Caco-2 (cell line): ENCODE results near the gene ETV6. TPM values are rescaled to one million over a fixed set of nuclear protein-coding genes. Genes with fewer than 3 reads are reported as not detected.

Experiments
- BruUV-seq: library from RNA; stranded (reverse); fragments of 400-500 nt; replicated peaks from 2 replicates; lab custom pipeline; 2021; lab: Mats Ljungman, UMichigan
- CTCF ChIA-PET: fragments of 300-600 bp; sonication (Branson Sonifier 250); formaldehyde crosslinking; loops from one replicate; lab custom pipeline; 2022; ENCODE audit warnings: antibody characterized with exemption; lab: Charles Lee
- POLR2A ChIA-PET: fragments of 300-600 bp; sonication (Branson Sonifier 250); formaldehyde crosslinking; loops from one replicate; lab custom pipeline; 2022; ENCODE audit warnings: antibody characterized with exemption; lab: Charles Lee
- DNase-seq, 2 experiments: peaks; one replicate each; pipeline versions ENCODE4 v3.0.0 to v3.0.0-alpha.2; 2020 to 2022
- H3K27me3 ChIP-seq: replicated peaks from 2 replicates; pipeline ENCODE4 v1.6.0; 2011; ENCODE audit warnings: low read length; ENCODE audit not compliant: control insufficient read depth, insufficient read depth
- H3K36me3 ChIP-seq: 2 replicates; pipeline ENCODE4 v1.5.1; 2011; ENCODE audit warnings: low read length; ENCODE audit not compliant: control insufficient read depth, insufficient read depth
- H3K4me1 ChIP-seq: fragments of 250-450 bp; sonication (Bioruptor Pico); 2 replicates; pipeline ENCODE4 v1.5.1; 2020; ENCODE audit warnings: mild to moderate bottlenecking
- H3K4me3 ChIP-seq: 2 replicates; pipeline ENCODE4 v1.5.1; 2011; ENCODE audit warnings: low read depth, mild to moderate bottlenecking, control low read depth, low read length
- H3K9me3 ChIP-seq: fragments of 250-450 bp; sonication (Bioruptor Pico); 2 replicates; pipeline ENCODE4 v1.5.1; 2020; ENCODE audit warnings: mild to moderate bottlenecking, moderate library complexity
- H3K27ac Mint-ChIP-seq: one replicate; pipeline ENCODE4 v1.8.0; 2022; ENCODE audit warnings: mixed read lengths; ENCODE audit not compliant: unreplicated experiment
- H3K27me3 Mint-ChIP-seq: one replicate; pipeline ENCODE4 v1.8.0; 2022; ENCODE audit warnings: mixed read lengths; ENCODE audit not compliant: insufficient read depth, unreplicated experiment
- H3K36me3 Mint-ChIP-seq: one replicate; pipeline ENCODE4 v1.8.0; 2022; ENCODE audit warnings: mild to moderate bottlenecking, mixed read lengths; ENCODE audit not compliant: insufficient read depth, unreplicated experiment
- H3K4me1 Mint-ChIP-seq: one replicate; pipeline ENCODE4 v1.8.0; 2022; ENCODE audit warnings: low read depth, mixed read lengths; ENCODE audit not compliant: unreplicated experiment
- H3K4me3 Mint-ChIP-seq: one replicate; pipeline ENCODE4 v1.8.0; 2022; ENCODE audit warnings: mild to moderate bottlenecking, moderate library complexity, mixed read lengths; ENCODE audit not compliant: unreplicated experiment
- H3K9me3 Mint-ChIP-seq: one replicate; pipeline ENCODE4 v1.8.0; 2022; ENCODE audit warnings: mixed read lengths; ENCODE audit not compliant: unreplicated experiment
- CTCF ChIP-seq, 2 experiments: fragments of 200-600 bp in 1 of 2; IDR thresholded peaks; 1 replicate in 1 of 2; 2 replicates in 1 of 2; pipeline versions ENCODE4 v1.5.1 to v1.8.0; 2011 to 2022; ENCODE audit warnings: antibody characterized with exemption in 1 of 2, control low read depth in 1 of 2, inconsistent platforms in 1 of 2, low read depth in 1 of 2, low read length in 1 of 2, mild to moderate bottlenecking in 1 of 2, moderate library complexity in 1 of 2; ENCODE audit not compliant: insufficient read depth in 1 of 2, severe bottlenecking in 1 of 2, unreplicated experiment in 1 of 2
- intact Hi-C: fragments of 100-400 bp; cut with micrococcal nuclease; formaldehyde crosslinking; loops from one replicate; pipeline ENCODE4 v1.10.0; 2022; ENCODE audit not compliant: unreplicated experiment
- total RNA-seq: library from RNA; stranded (reverse); gene quantifications from 2 replicates; pipeline ENCODE4 v1.2.3, GENCODE V29; 2022

ETV6 gene
- total RNA-seq, 1 experiment from 2014 or later, result 15.6 TPM

- ChIA-PET CTCF (no interaction called here), POLR2A (no interaction called here)
- Mint-ChIP-seq H3K36me3 (no peaks in the 10 kb centered on the region), H3K27ac (no peak overlapping the region), H3K27me3 (no peaks in the 10 kb centered on the region), H3K4me1 (peaks cover 53% of the 10 kb centered on the region), H3K9me3 (peaks cover 35% of the 10 kb centered on the region), H3K4me3 (no peak overlapping the region)
- no peak for TF ChIP-seq CTCF (IDR thresholded peaks at IDR 0.05; ENCODE audit: insufficient read depth in 1 of 2, low read depth in 1 of 2, low read length in 1 of 2, severe bottlenecking in 1 of 2, unreplicated experiment in 1 of 2)
- Histone ChIP-seq H3K9me3 (peaks cover 7% of the 10 kb centered on the region), H3K36me3 (no peaks in the 10 kb centered on the region), H3K4me1 (peaks cover 50% of the 10 kb centered on the region), H3K27me3 (no peaks in the 10 kb centered on the region), H3K4me3 (no peak overlapping the region)
- no peak for DNase-seq
- intact Hi-C loops, result loop anchor here (5.0 to 10.0 kb wide), 2 partner anchors 212 to 240 kb away; no protein-coding TSS in a partner anchor
- no TSS peak for BruUV-seq
Observed at GRCh38 chr12:11794751-11795150, 145.3 kb downstream of the ETV6 start.

- TF ChIP-seq CTCF (IDR thresholded peaks at IDR 0.05; ENCODE audit: insufficient read depth in 1 of 2, low read depth in 1 of 2, low read length in 1 of 2, severe bottlenecking in 1 of 2, unreplicated experiment in 1 of 2), result no peak
- Mint-ChIP-seq H3K9me3 (peaks cover 29% of the 10 kb centered on the region), H3K36me3 (no peaks in the 10 kb centered on the region), H3K27ac (peak overlapping the region; percentile 83), H3K4me3 (peak overlapping the region; percentile 25), H3K4me1 (peaks cover 53% of the 10 kb centered on the region), H3K27me3 (no peaks in the 10 kb centered on the region)
- POLR2A ChIA-PET, result interaction anchor here (0.9 kb wide), 1 partner anchor 10 kb away, joined by 4 read pairs; no protein-coding TSS in a partner anchor
- Histone ChIP-seq H3K4me1 (peaks cover 50% of the 10 kb centered on the region), H3K9me3 (peaks cover 7% of the 10 kb centered on the region), H3K27me3 (no peaks in the 10 kb centered on the region), H3K4me3 (no peak overlapping the region), H3K36me3 (no peaks in the 10 kb centered on the region)
- intact Hi-C loops, result loop anchor here (5.0 to 10.0 kb wide), 2 partner anchors 213 to 239 kb away; no protein-coding TSS in a partner anchor
- CTCF ChIA-PET, result interaction anchor here (0.6 to 0.9 kb wide), 2 partner anchors 61 to 96 kb away, joined by 3 to 4 read pairs; no protein-coding TSS in a partner anchor
- no peak for DNase-seq
- no TSS peak for BruUV-seq
Observed at GRCh38 chr12:11795192-11795912, 145.9 kb downstream of the ETV6 start.

GRCh38 chr12:11795913-11796459 is 146.5 kb downstream of the ETV6 start:
- H3K27me3 Mint-ChIP-seq, result no peaks in the 10 kb centered on the region

More at GRCh38 chr12:11795913-11796459, 146.5 kb downstream of the ETV6 start:
- TF ChIP-seq CTCF (IDR thresholded peaks at IDR 0.05; ENCODE audit: insufficient read depth in 1 of 2, low read depth in 1 of 2, low read length in 1 of 2, severe bottlenecking in 1 of 2, unreplicated experiment in 1 of 2), result no peak
- BruUV-seq, result no TSS peak
- no peaks in the 10 kb centered on the region for H3K36me3 ChIP-seq
- intact Hi-C loops, result loop anchor here (2.0 to 10.0 kb wide), 3 partner anchors 27 to 239 kb away; no protein-coding TSS in a partner anchor
- peak overlapping the region; percentile 83 for H3K27ac Mint-ChIP-seq
- peak in 1 of 2 experiments; percentile 51 for DNase-seq
- H3K4me1 ChIP-seq, result peaks cover 50% of the 10 kb centered on the region
- H3K36me3 Mint-ChIP-seq, result no peaks in the 10 kb centered on the region
- no peak overlapping the region for H3K4me3 ChIP-seq
- peaks cover 7% of the 10 kb centered on the region for H3K9me3 ChIP-seq
- ChIA-PET CTCF (interaction anchor here (0.6 to 0.9 kb wide), 2 partner anchors 62 to 96 kb away, joined by 3 to 4 read pairs; no protein-coding TSS in a partner anchor), POLR2A (interaction anchor here (0.6 to 0.9 kb wide), 2 partner anchors 11 to 168 kb away, joined by 4 read pairs; no protein-coding TSS in a partner anchor)
- H3K4me1 Mint-ChIP-seq, result peaks cover 53% of the 10 kb centered on the region
- peaks cover 22% of the 10 kb centered on the region for H3K9me3 Mint-ChIP-seq
- H3K27me3 ChIP-seq, result no peaks in the 10 kb centered on the region
- peak overlapping the region; percentile 25 for H3K4me3 Mint-ChIP-seq
